ENCODE measurements around the gene UNC93A. TPM values are rescaled to one million over a fixed set of nuclear protein-coding genes. Genes with fewer than 3 reads are reported as not detected.

The UNC93A gene
- total RNA-seq, 1 donor: not detected

DNA sequence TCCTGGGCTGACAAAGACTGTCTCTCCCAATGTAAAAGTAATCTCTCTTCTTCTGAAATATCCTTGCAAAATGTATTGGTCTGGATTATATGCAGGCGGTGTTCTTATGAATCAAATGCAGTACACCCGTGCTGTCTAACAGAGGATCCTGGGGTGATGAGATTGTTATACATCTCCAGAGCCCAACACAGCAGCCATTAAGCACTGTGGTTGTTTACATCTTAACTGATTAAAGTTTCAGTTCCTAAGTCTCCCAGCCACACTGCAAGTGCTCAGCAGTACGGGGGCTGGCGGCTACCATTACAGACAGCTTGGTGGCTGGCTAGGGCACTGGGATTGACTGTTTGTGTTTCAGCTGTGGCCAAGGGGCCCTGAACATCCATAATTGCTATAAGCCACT lies 7.0 kb downstream of the UNC93A start:
- Histone ChIP-seq H3K27ac (ENCODE audit: low read depth, low read length) (no peak overlapping the region), H3K79me2 (ENCODE audit: insufficient read depth, low read length) (no peaks in the 10 kb centered on the region), H3K4me3 (ENCODE audit: insufficient read depth, low read length) (no peak overlapping the region), H3K4me2 (ENCODE audit: insufficient read depth, low read length) (no peak overlapping the region), H3K9me3 (ENCODE audit: low read depth, low read length) (no peaks in the 10 kb centered on the region), H3K4me1 (ENCODE audit: insufficient read depth, low read length) (no peaks in the 10 kb centered on the region), H2AFZ (ENCODE audit: low read length) (no peak overlapping the region), H3K36me3 (ENCODE audit: insufficient read depth, low read length) (no peaks in the 10 kb centered on the region), H3K27me3 (ENCODE audit: insufficient read depth, low read length) (no peaks in the 10 kb centered on the region), H4K20me1 (ENCODE audit: insufficient read depth, low read length) (no peaks in the 10 kb centered on the region)
- no peak for DNase-seq (ENCODE audit: insufficient read length, low spot score, missing footprints)
- no peak for TF ChIP-seq CTCF (IDR thresholded peaks at IDR 0.05; ENCODE audit: extremely low read depth, low read depth, low read length)

DNA sequence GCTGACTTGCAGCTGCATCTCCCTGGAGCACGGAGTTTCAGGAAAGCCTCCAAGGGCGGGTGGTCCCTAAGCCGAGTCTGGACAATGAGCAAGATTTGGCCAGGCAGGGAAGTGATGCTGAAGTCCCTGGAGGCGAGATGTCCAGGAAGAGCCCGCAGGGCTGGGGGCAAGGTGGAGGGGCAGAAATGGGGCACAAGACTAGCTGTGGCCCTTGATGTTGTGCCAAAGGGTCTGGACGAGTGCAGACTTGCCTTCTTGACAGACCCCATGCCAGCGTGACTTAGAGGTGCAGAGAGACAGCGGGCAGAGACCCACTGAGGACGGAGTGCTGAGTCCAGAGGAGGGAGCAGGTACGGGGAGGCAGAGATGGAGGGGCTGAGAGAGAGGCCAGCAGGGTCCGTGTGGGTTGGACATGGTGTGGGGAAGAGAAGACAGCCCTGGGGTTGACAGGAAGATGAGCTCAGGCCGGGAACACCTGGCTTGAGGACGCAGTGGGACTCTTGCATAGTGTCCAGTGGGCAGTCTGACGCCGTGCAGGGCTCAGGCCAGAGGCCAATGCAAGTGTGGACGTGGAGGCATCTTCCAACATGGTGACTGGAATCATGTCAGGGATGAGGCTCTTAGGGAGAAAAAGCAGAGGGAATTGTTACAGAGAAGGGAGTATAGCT lies 8.7 kb downstream of the UNC93A start:
- no peaks in the 10 kb centered on the region for H4K20me1 ChIP-seq (ENCODE audit: insufficient read depth, low read length)
- no peaks in the 10 kb centered on the region for H3K79me2 ChIP-seq (ENCODE audit: insufficient read depth, low read length)
- H3K27ac ChIP-seq (ENCODE audit: low read depth, low read length): no peak overlapping the region
- no peaks in the 10 kb centered on the region for H3K9me3 ChIP-seq (ENCODE audit: low read depth, low read length)
- TF ChIP-seq CTCF (IDR thresholded peaks at IDR 0.05; ENCODE audit: extremely low read depth, low read depth, low read length): no peak
- DNase-seq (ENCODE audit: insufficient read length, low spot score, missing footprints): no peak
- no peak overlapping the region for H3K4me3 ChIP-seq (ENCODE audit: insufficient read depth, low read length)
- no peaks in the 10 kb centered on the region for H3K27me3 ChIP-seq (ENCODE audit: insufficient read depth, low read length)
- no peaks in the 10 kb centered on the region for H3K4me1 ChIP-seq (ENCODE audit: insufficient read depth, low read length)
- no peak overlapping the region for H3K4me2 ChIP-seq (ENCODE audit: insufficient read depth, low read length)
- H2AFZ ChIP-seq (ENCODE audit: low read length): no peak overlapping the region
- no peaks in the 10 kb centered on the region for H3K36me3 ChIP-seq (ENCODE audit: insufficient read depth, low read length)

DNA sequence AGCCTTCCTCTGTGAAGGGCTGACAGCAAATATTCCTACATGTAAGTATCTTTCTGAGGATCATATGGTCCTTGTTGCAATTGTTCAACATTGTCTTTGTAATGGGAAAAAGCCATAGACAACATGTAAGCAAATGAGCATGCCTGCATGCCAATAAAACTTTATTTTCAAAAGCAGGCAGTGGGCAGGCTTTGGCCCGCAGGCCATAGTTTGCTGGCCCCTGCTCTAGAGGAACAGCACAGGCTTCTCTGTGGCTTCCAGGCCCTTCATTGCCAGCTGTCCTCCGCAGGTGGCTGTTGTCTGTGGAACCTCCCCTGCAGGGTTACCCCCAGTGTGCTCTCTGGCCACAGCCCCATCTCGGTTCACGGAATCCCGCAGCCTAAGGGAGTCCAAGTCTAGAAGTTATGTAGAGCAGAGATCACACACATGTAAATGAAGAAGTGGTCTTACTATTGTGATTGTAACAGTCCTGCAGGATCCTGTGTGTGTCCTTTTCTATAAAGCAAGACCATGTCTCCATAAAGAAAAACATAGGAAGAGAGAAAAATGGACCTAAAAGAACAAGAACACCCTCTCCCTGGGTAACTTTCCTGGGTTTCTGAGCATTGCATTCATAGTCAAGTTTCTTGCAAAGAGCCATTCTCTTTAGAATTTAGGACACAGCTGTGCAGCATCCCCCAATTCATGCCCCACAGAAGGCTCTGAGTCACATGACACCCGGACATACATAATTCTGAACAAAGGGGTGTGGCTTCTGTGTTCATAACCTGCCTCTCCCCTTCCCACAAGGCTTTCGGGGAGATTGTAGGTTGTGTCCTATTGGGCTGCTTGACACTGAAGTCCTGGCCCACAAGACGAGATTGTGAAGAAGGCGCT lies 10.0 kb downstream of the UNC93A start:
- H3K4me2 ChIP-seq (ENCODE audit: insufficient read depth, low read length): no peak overlapping the region
- H3K36me3 ChIP-seq (ENCODE audit: insufficient read depth, low read length): no peaks in the 10 kb centered on the region
- no peak for TF ChIP-seq CTCF (IDR thresholded peaks at IDR 0.05; ENCODE audit: extremely low read depth, low read depth, low read length)
- H3K4me3 ChIP-seq (ENCODE audit: insufficient read depth, low read length): no peak overlapping the region
- no peaks in the 10 kb centered on the region for H3K4me1 ChIP-seq (ENCODE audit: insufficient read depth, low read length)
- H3K9me3 ChIP-seq (ENCODE audit: low read depth, low read length): no peaks in the 10 kb centered on the region
- H3K27ac ChIP-seq (ENCODE audit: low read depth, low read length): no peak overlapping the region
- no peaks in the 10 kb centered on the region for H3K27me3 ChIP-seq (ENCODE audit: insufficient read depth, low read length)
- H3K79me2 ChIP-seq (ENCODE audit: insufficient read depth, low read length): no peaks in the 10 kb centered on the region
- no peak for DNase-seq (ENCODE audit: insufficient read length, low spot score, missing footprints)
- H2AFZ ChIP-seq (ENCODE audit: low read length): no peak overlapping the region
- H4K20me1 ChIP-seq (ENCODE audit: insufficient read depth, low read length): no peaks in the 10 kb centered on the region

DNA sequence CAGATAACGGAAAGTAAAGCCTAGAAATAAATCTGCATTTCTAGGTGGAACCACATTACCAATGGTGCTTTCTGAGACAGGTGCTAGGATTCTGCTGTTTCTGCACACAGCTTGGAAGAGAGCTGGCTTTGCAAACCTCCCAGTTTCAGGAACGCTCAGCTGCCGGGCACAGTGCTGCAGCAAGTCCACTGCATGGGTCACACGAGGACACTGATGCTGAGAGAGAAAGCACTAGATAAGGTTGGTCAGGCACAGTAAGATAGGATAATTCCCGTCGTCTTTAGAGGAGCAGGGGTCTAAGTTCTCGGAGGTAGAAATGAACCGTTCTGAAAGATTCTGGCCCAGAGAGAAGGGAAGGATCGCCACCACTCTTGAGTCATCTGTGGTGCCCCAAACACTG lies 11.0 kb downstream of the UNC93A start:
- no peak overlapping the region for H3K4me3 ChIP-seq (ENCODE audit: insufficient read depth, low read length)
- no peak for DNase-seq (ENCODE audit: insufficient read length, low spot score, missing footprints)
- H3K36me3 ChIP-seq (ENCODE audit: insufficient read depth, low read length): no peaks in the 10 kb centered on the region
- no peak overlapping the region for H3K27ac ChIP-seq (ENCODE audit: low read depth, low read length)
- no peaks in the 10 kb centered on the region for H4K20me1 ChIP-seq (ENCODE audit: insufficient read depth, low read length)
- no peaks in the 10 kb centered on the region for H3K4me1 ChIP-seq (ENCODE audit: insufficient read depth, low read length)
- H3K27me3 ChIP-seq (ENCODE audit: insufficient read depth, low read length): no peaks in the 10 kb centered on the region
- H3K79me2 ChIP-seq (ENCODE audit: insufficient read depth, low read length): no peaks in the 10 kb centered on the region
- no peak for TF ChIP-seq CTCF (IDR thresholded peaks at IDR 0.05; ENCODE audit: extremely low read depth, low read depth, low read length)
- H3K9me3 ChIP-seq (ENCODE audit: low read depth, low read length): no peaks in the 10 kb centered on the region
- no peak overlapping the region for H2AFZ ChIP-seq (ENCODE audit: low read length)
- no peak overlapping the region for H3K4me2 ChIP-seq (ENCODE audit: insufficient read depth, low read length)
